Hepatocyte (in vitro differentiated cells): Measurements from ENCODE around the gene TRAM2.

Source experiments
- EZH2 ChIP-seq: fragments of 200-600 bp; sonication (generic); IDR thresholded peaks from 2 replicates; pipeline ENCODE4 v1.6.1; 2016; ENCODE audit warnings: antibody characterized with exemption, mild to moderate bottlenecking, borderline replicate concordance
- TF ChIP-seq, protein P1 (sequence below): fragments of 200-600 bp; sonication (generic); IDR thresholded peaks from 2 replicates; pipeline ENCODE4 v1.5.1; 2016; ENCODE audit warnings: antibody characterized with exemption, mild to moderate bottlenecking; ENCODE audit not compliant: poor library complexity

DNA sequence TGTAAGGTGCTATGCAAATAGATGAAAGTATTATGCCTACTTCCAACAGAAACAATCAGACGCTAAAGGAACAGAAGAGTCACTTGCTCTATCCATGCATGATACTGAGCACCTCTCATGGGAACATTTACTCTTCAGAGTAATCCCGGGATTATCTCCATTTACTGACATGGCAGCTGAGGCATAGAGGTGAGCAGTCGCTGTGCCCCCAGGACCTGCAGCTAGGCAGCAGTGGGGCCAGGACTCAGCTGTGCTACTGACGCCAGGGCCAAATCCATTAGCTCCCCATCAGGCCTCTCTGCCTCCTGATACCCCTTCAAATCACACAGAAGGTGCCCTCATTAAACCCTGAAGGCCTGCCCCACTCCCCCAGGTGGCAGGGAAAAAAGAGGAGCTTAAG, 51.9 kb downstream of the TRAM2 start:
- TF ChIP-seq, protein P1, sequence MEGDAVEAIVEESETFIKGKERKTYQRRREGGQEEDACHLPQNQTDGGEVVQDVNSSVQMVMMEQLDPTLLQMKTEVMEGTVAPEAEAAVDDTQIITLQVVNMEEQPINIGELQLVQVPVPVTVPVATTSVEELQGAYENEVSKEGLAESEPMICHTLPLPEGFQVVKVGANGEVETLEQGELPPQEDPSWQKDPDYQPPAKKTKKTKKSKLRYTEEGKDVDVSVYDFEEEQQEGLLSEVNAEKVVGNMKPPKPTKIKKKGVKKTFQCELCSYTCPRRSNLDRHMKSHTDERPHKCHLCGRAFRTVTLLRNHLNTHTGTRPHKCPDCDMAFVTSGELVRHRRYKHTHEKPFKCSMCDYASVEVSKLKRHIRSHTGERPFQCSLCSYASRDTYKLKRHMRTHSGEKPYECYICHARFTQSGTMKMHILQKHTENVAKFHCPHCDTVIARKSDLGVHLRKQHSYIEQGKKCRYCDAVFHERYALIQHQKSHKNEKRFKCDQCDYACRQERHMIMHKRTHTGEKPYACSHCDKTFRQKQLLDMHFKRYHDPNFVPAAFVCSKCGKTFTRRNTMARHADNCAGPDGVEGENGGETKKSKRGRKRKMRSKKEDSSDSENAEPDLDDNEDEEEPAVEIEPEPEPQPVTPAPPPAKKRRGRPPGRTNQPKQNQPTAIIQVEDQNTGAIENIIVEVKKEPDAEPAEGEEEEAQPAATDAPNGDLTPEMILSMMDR: no peak
- no peak for TF ChIP-seq EZH2
